Cardiac muscle cell (in vitro differentiated cells and primary cell): Measurements from ENCODE around the gene OS9. TPM values are rescaled to one million over a fixed set of nuclear protein-coding genes. Genes with fewer than 3 reads are reported as not detected.
"Not testable (repeated sequence)": the region's sequence is repeated elsewhere in the genome, so short reads cannot be mapped to it uniquely, and the experiment has no call there.

Source experiments
- DNase-seq, 2 donors: peaks; one replicate each; pipeline versions ENCODE4 v3.0.0 to v3.0.0-alpha.2; 2010 to 2017; ENCODE audit warnings: low read depth in 1 of 2, low spot score in 1 of 2
- H3K27ac ChIP-seq: fragments of 200-600 bp; sonication (generic); 2 replicates; pipeline ENCODE4 v1.5.1; 2016
- H3K27me3 ChIP-seq: fragments of 200-600 bp; sonication (generic); 2 replicates; pipeline ENCODE4 v1.6.0; 2016; ENCODE audit warnings: control low read depth
- H3K36me3 ChIP-seq: fragments of 200-600 bp; sonication (generic); 2 replicates; pipeline ENCODE4 v1.5.1; 2016; ENCODE audit warnings: control low read depth
- H3K4me1 ChIP-seq: fragments of 200-600 bp; sonication (generic); 2 replicates; pipeline ENCODE4 v1.8.1; 2017; ENCODE audit warnings: low read depth, mild to moderate bottlenecking, mixed run types
- H3K4me3 ChIP-seq: fragments of 200-600 bp; sonication (generic); 2 replicates; pipeline ENCODE4 v1.5.1; 2016; ENCODE audit warnings: mild to moderate bottlenecking
- H3K9me3 ChIP-seq: fragments of 200-600 bp; sonication (generic); 2 replicates; pipeline ENCODE4 v1.5.1; 2017; ENCODE audit warnings: low read depth, mild to moderate bottlenecking, control low read depth
- CTCF ChIP-seq: IDR thresholded peaks from 2 replicates; pipeline ENCODE4 v1.5.1; 2012; ENCODE audit warnings: low read depth, mild to moderate bottlenecking, low read length
- polyA plus RNA-seq: library from polyadenylated mRNA; unstranded; fragments of >200 nt; fragmentation: Nextera tagmentation; extraction: Ambion mirVana; gene quantifications from 2 replicates; pipeline ENCODE4 v1.2.1, GENCODE V29; 2016
- total RNA-seq: library from RNA; depleted of rRNA; stranded (reverse); fragments of >200 nt; gene quantifications from 2 replicates; pipeline ENCODE4 v1.2.3, GENCODE V29; 2016

Gene OS9
- total RNA-seq (182 and 202 TPM in 2 replicates), polyA plus RNA-seq (122 and 134 TPM in 2 replicates)

GRCh38 chr12:57693659-57694458, at the start of gene OS9:
TSS of gene OS9 (plus strand) at chr12:57694132. CDS start at chr12:57694162, 30 bp downstream.
- peak; percentile 99 to 100 for DNase-seq
- Histone ChIP-seq H3K27ac (peak within 1 kb of the TSS; percentile 85), H3K4me3 (peak within 1 kb of the TSS; percentile 96), H3K4me1 (no peaks in the 10 kb centered on the region), H3K9me3 (no peaks in the 10 kb centered on the region), H3K36me3 (peaks cover 6% of the 10 kb centered on the region), H3K27me3 (no peaks in the 10 kb centered on the region)
- peak; percentile 75 for TF ChIP-seq CTCF

DNA sequence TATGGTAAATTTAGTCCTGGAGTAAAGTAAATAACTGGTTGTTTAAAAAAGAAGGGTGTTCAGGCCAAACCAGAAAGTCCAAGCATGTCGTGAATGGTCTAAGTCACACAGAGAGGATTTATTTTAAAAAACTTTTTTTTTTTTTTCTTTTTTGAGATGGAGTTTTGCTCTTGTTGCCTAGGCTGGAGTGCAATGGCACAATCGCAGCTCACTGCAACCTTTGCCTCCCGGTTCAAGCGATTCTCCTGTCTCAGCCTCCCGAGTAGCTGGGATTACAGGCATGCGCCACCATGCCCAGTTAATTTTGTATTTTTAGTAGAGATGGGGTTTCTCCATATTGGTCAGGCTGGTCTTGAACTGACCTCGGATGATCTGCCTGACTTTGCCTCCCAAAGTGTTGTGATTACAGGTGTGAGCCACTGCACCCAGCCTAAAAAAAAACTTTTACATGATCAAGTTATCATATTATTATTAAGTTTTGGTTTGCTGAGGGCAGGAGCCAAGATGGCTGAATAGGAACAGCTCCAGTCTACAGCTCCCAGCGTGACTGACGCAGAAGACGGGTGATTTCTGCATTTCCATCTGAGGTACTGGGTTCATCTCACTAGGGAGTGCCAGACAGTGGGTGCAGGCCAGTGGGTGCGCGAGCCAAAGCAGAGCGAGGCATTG, 47.8 kb upstream of the OS9 start:
- not testable (repeated sequence) for H3K27me3 ChIP-seq, H3K9me3 ChIP-seq, H3K4me1 ChIP-seq, H3K27ac ChIP-seq, H3K4me3 ChIP-seq, DNase-seq, H3K36me3 ChIP-seq

DNA sequence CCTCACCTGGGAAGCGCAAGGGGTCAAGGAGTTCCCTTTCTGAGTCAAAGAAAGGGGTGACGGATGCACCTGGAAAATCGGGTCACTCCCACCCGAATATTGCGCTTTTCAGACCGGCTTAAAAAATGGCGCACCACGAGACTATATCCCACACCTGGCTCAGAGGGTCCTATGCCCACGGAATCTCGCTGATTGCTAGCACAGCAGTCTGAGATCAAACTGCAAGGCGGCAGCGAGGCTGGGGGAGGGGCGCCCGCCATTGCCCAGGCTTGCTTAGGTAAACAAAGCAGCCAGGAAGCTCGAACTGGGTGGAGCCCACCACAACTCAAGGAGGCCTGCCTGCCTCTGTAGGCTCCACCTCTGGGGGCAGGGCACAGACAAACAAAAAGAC, 47.3 kb upstream of the OS9 start:
- not testable (repeated sequence) for H3K27ac ChIP-seq, H3K27me3 ChIP-seq, H3K9me3 ChIP-seq, DNase-seq, H3K4me1 ChIP-seq, H3K36me3 ChIP-seq, H3K4me3 ChIP-seq

DNA sequence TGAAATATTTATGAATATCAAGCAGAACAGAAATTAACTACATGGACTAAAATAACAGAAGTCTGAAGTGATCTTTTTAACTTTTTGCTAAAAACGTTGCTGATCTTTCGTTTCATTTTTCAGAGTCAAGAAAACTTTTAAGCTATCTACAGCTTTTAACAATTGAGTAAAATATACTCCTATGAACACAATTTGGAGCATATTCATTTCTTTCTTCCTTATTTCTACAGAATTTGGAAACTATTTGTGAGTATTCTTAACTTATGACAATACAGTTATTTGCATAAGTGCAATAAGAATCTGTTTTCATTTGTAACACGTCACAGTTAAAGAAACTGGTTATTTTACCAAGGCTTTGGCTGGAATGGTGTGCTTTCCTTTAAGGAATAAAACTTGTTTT, 39.9 kb upstream of the OS9 start:
- no peaks in the 10 kb centered on the region for H3K27me3 ChIP-seq
- no peaks in the 10 kb centered on the region for H3K4me1 ChIP-seq
- no peaks in the 10 kb centered on the region for H3K36me3 ChIP-seq
- TF ChIP-seq CTCF, result no peak
- no peaks in the 10 kb centered on the region for H3K9me3 ChIP-seq
- H3K27ac ChIP-seq, result no peak overlapping the region
- DNase-seq, result no peak
- no peak overlapping the region for H3K4me3 ChIP-seq

- no peaks in the 10 kb centered on the region for H3K36me3 ChIP-seq
- no peaks in the 10 kb centered on the region for H3K4me1 ChIP-seq
- no peak for DNase-seq
- no peak for TF ChIP-seq CTCF
- no peak overlapping the region for H3K4me3 ChIP-seq
- H3K9me3 ChIP-seq, result no peaks in the 10 kb centered on the region
- H3K27ac ChIP-seq, result no peak overlapping the region
- H3K27me3 ChIP-seq, result no peaks in the 10 kb centered on the region
Measured at GRCh38 chr12:57655541-57656240, 38.2 kb upstream of the OS9 start.

GRCh38 chr12:57656408-57656807, 37.5 kb upstream of the OS9 start:
- not testable (repeated sequence) for H3K36me3 ChIP-seq, H3K4me3 ChIP-seq

GRCh38 chr12:57657744-57658143, 36.2 kb upstream of the OS9 start:
- no peaks in the 10 kb centered on the region for H3K4me1 ChIP-seq
- DNase-seq, result peak in 1 of 2 donors; percentile 73
- H3K4me3 ChIP-seq, result no peak overlapping the region
- no peaks in the 10 kb centered on the region for H3K9me3 ChIP-seq
- no peak overlapping the region for H3K27ac ChIP-seq
- H3K36me3 ChIP-seq, result no peaks in the 10 kb centered on the region
- no peak for TF ChIP-seq CTCF
- H3K27me3 ChIP-seq, result no peaks in the 10 kb centered on the region

More at GRCh38 chr12:57656408-57656807, 37.5 kb upstream of the OS9 start:
- not testable (repeated sequence) for DNase-seq, H3K9me3 ChIP-seq, H3K4me1 ChIP-seq, H3K27ac ChIP-seq, H3K27me3 ChIP-seq
